SU-DHL-6 (cell line): ENCODE measurements around the gene CNEP1R1.

ENCODE experiments used
- EZH2phosphoT487 ChIP-seq: fragments of 200-600 bp; sonication (generic), shearing (Covaris generic); conservative IDR thresholded peaks from 2 replicates; pipeline ENCODE4 v1.6.1; 2018; ENCODE audit warnings: mild to moderate bottlenecking, antibody characterized with exemption, low read length, moderate library complexity, mixed read lengths
- TF ChIP-seq, protein P1 (sequence below): fragments of 200-600 bp; sonication (generic); IDR thresholded peaks from one replicate; pipeline ENCODE4 v1.5.1; 2017; ENCODE audit warnings: antibody characterized with exemption, mild to moderate bottlenecking, low read length, moderate library complexity; ENCODE audit not compliant: insufficient read depth, poor library complexity, severe bottlenecking

GRCh38 chr16:50038286-50038685 is 13.3 kb downstream of the CNEP1R1 start:
- TF ChIP-seq, protein P1, sequence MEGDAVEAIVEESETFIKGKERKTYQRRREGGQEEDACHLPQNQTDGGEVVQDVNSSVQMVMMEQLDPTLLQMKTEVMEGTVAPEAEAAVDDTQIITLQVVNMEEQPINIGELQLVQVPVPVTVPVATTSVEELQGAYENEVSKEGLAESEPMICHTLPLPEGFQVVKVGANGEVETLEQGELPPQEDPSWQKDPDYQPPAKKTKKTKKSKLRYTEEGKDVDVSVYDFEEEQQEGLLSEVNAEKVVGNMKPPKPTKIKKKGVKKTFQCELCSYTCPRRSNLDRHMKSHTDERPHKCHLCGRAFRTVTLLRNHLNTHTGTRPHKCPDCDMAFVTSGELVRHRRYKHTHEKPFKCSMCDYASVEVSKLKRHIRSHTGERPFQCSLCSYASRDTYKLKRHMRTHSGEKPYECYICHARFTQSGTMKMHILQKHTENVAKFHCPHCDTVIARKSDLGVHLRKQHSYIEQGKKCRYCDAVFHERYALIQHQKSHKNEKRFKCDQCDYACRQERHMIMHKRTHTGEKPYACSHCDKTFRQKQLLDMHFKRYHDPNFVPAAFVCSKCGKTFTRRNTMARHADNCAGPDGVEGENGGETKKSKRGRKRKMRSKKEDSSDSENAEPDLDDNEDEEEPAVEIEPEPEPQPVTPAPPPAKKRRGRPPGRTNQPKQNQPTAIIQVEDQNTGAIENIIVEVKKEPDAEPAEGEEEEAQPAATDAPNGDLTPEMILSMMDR: no peak
- no peak for TF ChIP-seq EZH2phosphoT487
